ENCODE results near the gene PARD3.

DNA sequence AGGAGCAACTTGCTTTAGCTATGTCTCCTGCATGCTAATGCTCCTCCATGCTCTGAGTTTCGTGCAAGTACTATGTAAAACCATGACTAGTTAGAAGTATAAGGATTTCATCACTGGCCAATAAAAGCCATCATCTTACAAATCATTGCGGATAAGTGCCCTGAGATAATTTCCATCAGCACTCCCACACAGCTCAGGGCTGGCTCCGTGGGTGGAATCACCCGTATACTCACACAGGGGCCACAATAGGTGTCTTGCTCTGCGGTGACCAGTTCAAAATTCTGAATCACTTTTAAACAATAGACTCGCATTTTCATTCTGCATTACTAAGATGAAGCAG is 227.4 kb downstream of the PARD3 start:
- no peak for TF ChIP-seq POLR2A (IDR thresholded peaks at IDR 0.05)
- TF ChIP-seq, protein P1, sequence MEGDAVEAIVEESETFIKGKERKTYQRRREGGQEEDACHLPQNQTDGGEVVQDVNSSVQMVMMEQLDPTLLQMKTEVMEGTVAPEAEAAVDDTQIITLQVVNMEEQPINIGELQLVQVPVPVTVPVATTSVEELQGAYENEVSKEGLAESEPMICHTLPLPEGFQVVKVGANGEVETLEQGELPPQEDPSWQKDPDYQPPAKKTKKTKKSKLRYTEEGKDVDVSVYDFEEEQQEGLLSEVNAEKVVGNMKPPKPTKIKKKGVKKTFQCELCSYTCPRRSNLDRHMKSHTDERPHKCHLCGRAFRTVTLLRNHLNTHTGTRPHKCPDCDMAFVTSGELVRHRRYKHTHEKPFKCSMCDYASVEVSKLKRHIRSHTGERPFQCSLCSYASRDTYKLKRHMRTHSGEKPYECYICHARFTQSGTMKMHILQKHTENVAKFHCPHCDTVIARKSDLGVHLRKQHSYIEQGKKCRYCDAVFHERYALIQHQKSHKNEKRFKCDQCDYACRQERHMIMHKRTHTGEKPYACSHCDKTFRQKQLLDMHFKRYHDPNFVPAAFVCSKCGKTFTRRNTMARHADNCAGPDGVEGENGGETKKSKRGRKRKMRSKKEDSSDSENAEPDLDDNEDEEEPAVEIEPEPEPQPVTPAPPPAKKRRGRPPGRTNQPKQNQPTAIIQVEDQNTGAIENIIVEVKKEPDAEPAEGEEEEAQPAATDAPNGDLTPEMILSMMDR (IDR thresholded peaks at IDR 0.05) = no peak
- no peak for TF ChIP-seq EP300 (IDR thresholded peaks at IDR 0.05; ENCODE audit: low read depth)
